A673 (cell line): Measurements from ENCODE around the gene PPP2R5D. TPM values are rescaled to one million over a fixed set of nuclear protein-coding genes. Genes with fewer than 3 reads are reported as not detected.

Experiments used
- BruUV-seq: library from RNA; stranded (reverse); fragments of 400-500 nt; replicated peaks from 2 replicates; lab custom pipeline; 2021; lab: Mats Ljungman, UMichigan
- CTCF ChIA-PET: fragments of 300-600 bp; sonication (Branson Sonifier 250); formaldehyde crosslinking; loops from one replicate; lab custom pipeline; 2022; ENCODE audit warnings: antibody characterized with exemption; lab: Charles Lee
- POLR2A ChIA-PET: fragments of 300-600 bp; sonication (Branson Sonifier 250); formaldehyde crosslinking; loops from one replicate; lab custom pipeline; 2022; ENCODE audit warnings: antibody characterized with exemption; ENCODE audit not compliant: low non-redundant PET; lab: Charles Lee
- DNase-seq: peaks from one replicate; pipeline ENCODE4 v3.0.0-alpha.2; 2015; ENCODE audit warnings: low spot score
- H3K27ac ChIP-seq: fragments of 200-600 bp; sonication (generic); 2 replicates; pipeline ENCODE4 v1.5.1; 2016; ENCODE audit warnings: mixed run types, low read depth, mild to moderate bottlenecking, mixed read lengths, antibody characterized with exemption, low read length; ENCODE audit not compliant: poor library complexity, severe bottlenecking
- H3K27me3 ChIP-seq: fragments of 200-600 bp; sonication (generic); replicated peaks from 2 replicates; pipeline ENCODE4 v1.6.1; 2017; ENCODE audit warnings: mixed run types, low read depth, mild to moderate bottlenecking, mixed read lengths, antibody characterized with exemption, low read length; ENCODE audit not compliant: insufficient read depth, poor library complexity
- H3K36me3 ChIP-seq: fragments of 200-600 bp; sonication (generic); 2 replicates; pipeline ENCODE4 v1.6.1; 2016; ENCODE audit warnings: mixed run types, mild to moderate bottlenecking, mixed read lengths, antibody characterized with exemption, low read length; ENCODE audit not compliant: insufficient read depth, poor library complexity, severe bottlenecking
- H3K4me1 ChIP-seq: fragments of 200-600 bp; sonication (generic); 2 replicates; pipeline ENCODE4 v1.6.1; 2017; ENCODE audit warnings: mixed run types, mild to moderate bottlenecking, mixed read lengths, antibody characterized with exemption, low read length; ENCODE audit not compliant: insufficient read depth, poor library complexity, severe bottlenecking
- H3K4me3 ChIP-seq: fragments of 200-600 bp; sonication (generic); 2 replicates; pipeline ENCODE4 v1.5.1; 2016; ENCODE audit warnings: low read depth, mixed run types, mild to moderate bottlenecking, mixed read lengths, low read length; ENCODE audit not compliant: poor library complexity, severe bottlenecking
- H3K9me3 ChIP-seq: fragments of 200-600 bp; sonication (generic); 2 replicates; pipeline ENCODE4 v1.6.1; 2016; ENCODE audit warnings: mixed run types, low read depth, mild to moderate bottlenecking, mixed read lengths, antibody characterized with exemption, low read length; ENCODE audit not compliant: poor library complexity, severe bottlenecking
- EZH2 ChIP-seq: fragments of 200-600 bp; sonication (generic); IDR thresholded peaks from 2 replicates; pipeline ENCODE4 v1.6.1; 2017; ENCODE audit warnings: borderline replicate concordance, low read depth, mild to moderate bottlenecking, mixed read lengths, antibody characterized with exemption, low read length; ENCODE audit not compliant: poor library complexity, severe bottlenecking
- intact Hi-C: fragments of 100-400 bp; cut with micrococcal nuclease; formaldehyde crosslinking; loops from one replicate; pipeline ENCODE4 v1.10.0; 2022; ENCODE audit not compliant: unreplicated experiment
- total RNA-seq: library from RNA; stranded (reverse); gene quantifications from 2 replicates; pipeline ENCODE4 v1.2.3, GENCODE V29; 2021
- TF ChIP-seq, protein P1 (sequence below): fragments of 300-800, 200-600 bp; sonication (generic); conservative IDR thresholded peaks from 2 replicates; pipeline ENCODE4 v1.5.1; 2017; ENCODE audit warnings: low read depth, mild to moderate bottlenecking, antibody characterized with exemption, low read length, moderate library complexity, mixed read lengths

Gene PPP2R5D
- total RNA-seq, 1 experiment from 2014 or later, result 73.6 TPM

DNA sequence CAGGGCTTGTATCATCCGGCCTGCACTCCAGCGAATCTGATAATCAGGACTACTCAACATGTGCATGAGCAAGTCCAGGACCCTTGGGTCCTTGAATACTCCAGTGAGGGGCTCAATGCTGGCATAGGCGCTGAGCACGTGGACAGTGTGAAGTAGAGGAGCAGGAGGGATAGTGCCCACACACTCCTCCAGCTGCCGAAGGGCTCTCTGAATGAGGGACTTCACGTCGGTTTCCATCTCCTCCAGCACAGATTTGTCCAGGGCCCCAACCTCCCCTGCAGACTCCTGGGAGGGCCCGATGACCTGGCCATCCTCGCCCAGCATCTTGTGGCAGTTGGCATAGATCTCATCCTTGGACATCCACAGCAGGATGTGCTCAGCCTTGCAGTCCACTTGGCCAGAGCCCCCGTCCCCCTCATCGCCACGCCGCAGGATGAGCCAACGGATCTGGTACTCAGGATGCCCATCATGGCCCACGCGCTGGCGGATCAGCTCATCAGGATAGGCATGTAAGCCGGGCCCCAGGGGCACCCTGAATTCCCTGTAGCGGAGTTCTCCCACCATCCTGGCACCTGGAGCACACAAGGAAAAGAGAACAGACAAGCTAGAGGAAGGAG, 68.0 kb downstream of the PPP2R5D start:
- CTCF ChIA-PET, result no interaction called here
- no TSS peak for BruUV-seq
- POLR2A ChIA-PET, result no interaction called here
- DNase-seq, result no peak
- H3K9me3 ChIP-seq, result no peaks in the 10 kb centered on the region
- peaks cover 24% of the 10 kb centered on the region for H3K4me1 ChIP-seq
- no peak for TF ChIP-seq EZH2
- TF ChIP-seq, protein P1, sequence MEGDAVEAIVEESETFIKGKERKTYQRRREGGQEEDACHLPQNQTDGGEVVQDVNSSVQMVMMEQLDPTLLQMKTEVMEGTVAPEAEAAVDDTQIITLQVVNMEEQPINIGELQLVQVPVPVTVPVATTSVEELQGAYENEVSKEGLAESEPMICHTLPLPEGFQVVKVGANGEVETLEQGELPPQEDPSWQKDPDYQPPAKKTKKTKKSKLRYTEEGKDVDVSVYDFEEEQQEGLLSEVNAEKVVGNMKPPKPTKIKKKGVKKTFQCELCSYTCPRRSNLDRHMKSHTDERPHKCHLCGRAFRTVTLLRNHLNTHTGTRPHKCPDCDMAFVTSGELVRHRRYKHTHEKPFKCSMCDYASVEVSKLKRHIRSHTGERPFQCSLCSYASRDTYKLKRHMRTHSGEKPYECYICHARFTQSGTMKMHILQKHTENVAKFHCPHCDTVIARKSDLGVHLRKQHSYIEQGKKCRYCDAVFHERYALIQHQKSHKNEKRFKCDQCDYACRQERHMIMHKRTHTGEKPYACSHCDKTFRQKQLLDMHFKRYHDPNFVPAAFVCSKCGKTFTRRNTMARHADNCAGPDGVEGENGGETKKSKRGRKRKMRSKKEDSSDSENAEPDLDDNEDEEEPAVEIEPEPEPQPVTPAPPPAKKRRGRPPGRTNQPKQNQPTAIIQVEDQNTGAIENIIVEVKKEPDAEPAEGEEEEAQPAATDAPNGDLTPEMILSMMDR, result no peak
- peak overlapping the region; percentile 93 for H3K27ac ChIP-seq
- H3K4me3 ChIP-seq, result peak overlapping the region; percentile 83
- no peaks in the 10 kb centered on the region for H3K27me3 ChIP-seq
- H3K36me3 ChIP-seq, result peaks cover 40% of the 10 kb centered on the region
- intact Hi-C loops, result no loop called here

DNA sequence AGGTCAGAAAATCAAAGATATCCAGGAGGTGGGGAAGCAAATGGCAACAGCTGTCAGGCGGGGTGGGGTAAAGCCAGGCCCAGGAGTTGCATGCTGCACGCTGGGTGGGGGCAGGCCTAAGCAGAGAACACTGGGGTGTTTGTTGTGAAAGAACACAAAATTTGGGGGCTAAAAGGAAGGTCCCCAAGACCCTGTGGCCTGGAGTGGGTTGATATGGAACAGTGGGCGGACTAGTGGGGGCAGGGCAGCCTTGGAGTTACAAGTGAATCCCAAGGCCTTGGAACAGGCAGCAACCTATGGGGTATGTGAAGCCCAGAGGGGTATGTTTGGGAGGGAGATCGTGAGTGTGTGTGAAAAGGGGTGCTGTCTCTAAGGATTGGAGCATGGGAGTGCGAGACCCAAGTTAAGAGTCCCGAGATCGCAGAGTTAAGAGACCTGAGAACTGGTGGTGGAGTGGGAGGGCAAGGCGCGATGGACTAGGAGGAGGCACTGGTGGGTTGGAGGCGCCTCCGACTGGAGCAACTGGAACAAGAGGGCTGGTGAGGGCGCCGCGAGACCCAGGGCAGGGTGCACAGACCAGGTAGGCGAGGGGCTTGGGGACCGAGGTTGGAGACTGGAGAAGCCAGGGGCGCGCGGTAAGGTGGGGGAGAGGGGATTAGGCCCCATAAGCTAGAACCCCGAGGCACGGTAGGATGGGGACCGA, 68.6 kb downstream of the PPP2R5D start:
- intact Hi-C loops, result no loop called here
- H3K4me1 ChIP-seq, result peaks cover 24% of the 10 kb centered on the region
- no peak for TF ChIP-seq EZH2
- TF ChIP-seq, protein P1, result no peak
- peak overlapping the region; percentile 83 for H3K4me3 ChIP-seq
- BruUV-seq, result TSS peak; percentile 25
- peaks cover 33% of the 10 kb centered on the region for H3K36me3 ChIP-seq
- peak; percentile 30 for DNase-seq
- ChIA-PET CTCF (no interaction called here), POLR2A (no interaction called here)
- no peaks in the 10 kb centered on the region for H3K9me3 ChIP-seq
- H3K27ac ChIP-seq, result peak overlapping the region; percentile 93
- no peaks in the 10 kb centered on the region for H3K27me3 ChIP-seq

DNA sequence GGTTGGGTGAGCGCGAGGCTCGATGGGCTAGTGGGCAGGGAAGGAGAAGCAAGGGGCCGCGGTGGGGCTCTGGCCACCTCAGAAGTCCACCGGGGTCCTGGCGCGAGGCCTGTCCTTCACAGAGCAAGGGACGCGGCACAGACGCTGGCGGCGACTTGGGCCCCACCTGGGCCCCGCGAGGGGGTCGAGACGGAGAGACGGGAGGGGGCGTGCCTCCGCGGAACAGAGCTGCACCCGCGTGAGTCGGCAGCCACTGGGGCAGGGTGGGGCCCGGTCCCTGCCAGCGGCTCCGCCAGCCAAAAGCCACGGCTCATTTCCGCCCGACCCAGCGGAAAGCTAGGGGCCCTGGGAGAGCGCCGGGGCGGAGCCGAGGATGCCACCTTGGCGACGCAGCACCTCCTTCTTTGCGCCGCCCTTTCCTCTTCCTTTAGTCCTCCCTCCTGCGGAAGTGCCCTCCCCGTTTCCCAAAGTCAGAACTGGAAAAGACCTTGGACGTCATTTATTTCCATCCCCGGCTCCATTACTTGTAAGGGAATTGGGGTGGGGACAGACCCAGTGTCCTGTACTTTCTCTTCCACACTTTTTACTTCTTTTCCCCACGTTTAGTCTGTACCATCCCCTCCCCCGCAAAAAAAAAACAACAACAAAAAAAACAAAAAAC, 69.3 kb downstream of the PPP2R5D start, which contains the start of gene CUL7:
Gene CUL7 (minus strand): TSS at position 307 of the 661 bp plus-strand sequence. CDS start 1,063 bp downstream, outside the sequence.
- Histone ChIP-seq H3K27ac (peak within 1 kb of the TSS; percentile 93), H3K27me3 (no peaks in the 10 kb centered on the region), H3K9me3 (no peaks in the 10 kb centered on the region), H3K4me1 (peaks cover 29% of the 10 kb centered on the region), H3K4me3 (peak within 1 kb of the TSS; percentile 83), H3K36me3 (peaks cover 32% of the 10 kb centered on the region)
- intact Hi-C loops, result no loop called here
- TF ChIP-seq, protein P1, result no peak
- TF ChIP-seq EZH2, result no peak
- no TSS peak for BruUV-seq
- ChIA-PET POLR2A (no interaction called here), CTCF (no interaction called here)
- DNase-seq, result peak; percentile 98
